T-helper 1 cell treated with Interleukin-12 subunit alpha and Interleukin-12 subunit beta and Interleukin-4 antibody, amounts not matched to agents 30 ng/mL and 1 ng/mL, for 36 hours (primary cell): Measurements from ENCODE around the gene IFIT5. TPM values are rescaled to one million over a fixed set of nuclear protein-coding genes. Genes with fewer than 3 reads are reported as not detected.
"Not testable (repeated sequence)": the region's sequence is repeated elsewhere in the genome, so short reads cannot be mapped to it uniquely, and the experiment has no call there.

Experiments used
- intact Hi-C: fragments of 100-400 bp; cut with micrococcal nuclease; formaldehyde crosslinking; loops from one replicate; pipeline ENCODE4 v1.15.1; 2024
- total RNA-seq: library from RNA; stranded (reverse); gene quantifications from 2 replicates; pipeline ENCODE4 v1.2.3, GENCODE V29; 2022

Gene IFIT5
- total RNA-seq, 1 donor from 2014 or later, result 32.1 TPM

GRCh38 chr10:89421018-89421476 is 6.7 kb downstream of the IFIT5 start:
- intact Hi-C loops, result no loop called here

GRCh38 chr10:89425000-89425399 is 10.6 kb downstream of the IFIT5 start:
- intact Hi-C loops, result loop anchor here (5.0 kb wide), 1 partner anchor 712 kb away; no protein-coding TSS in a partner anchor

GRCh38 chr10:89426230-89426868 is 12.0 kb downstream of the IFIT5 start:
- intact Hi-C loops, result loop anchor here (1.0 to 5.0 kb wide), 2 partner anchors 138 to 711 kb away; no protein-coding TSS in a partner anchor

- intact Hi-C loops, result loop anchor here (5.0 kb wide), 1 partner anchor 710 kb away; no protein-coding TSS in a partner anchor
Observed at GRCh38 chr10:89427629-89428028, 13.3 kb downstream of the IFIT5 start.

- intact Hi-C loops, result loop anchor here (5.0 kb wide), 1 partner anchor 708 kb away; no protein-coding TSS in a partner anchor
Observed at GRCh38 chr10:89428877-89429276, 14.5 kb downstream of the IFIT5 start.

GRCh38 chr10:89431977-89432376 is 17.6 kb downstream of the IFIT5 start:
- intact Hi-C loops, result no loop called here

- intact Hi-C loops, result no loop called here
Observed at GRCh38 chr10:89438525-89438924, 24.2 kb downstream of the IFIT5 start.

- intact Hi-C loops, result no loop called here
Observed at GRCh38 chr10:89440226-89441009, 26.1 kb downstream of the IFIT5 start.

GRCh38 chr10:89442289-89442688 is 27.9 kb downstream of the IFIT5 start:
- intact Hi-C loops, result no loop called here

GRCh38 chr10:89444819-89445218 is 30.5 kb downstream of the IFIT5 start:
- intact Hi-C loops, result not testable (repeated sequence)

- intact Hi-C loops, result no loop called here
Observed at GRCh38 chr10:89450901-89451300, 36.5 kb downstream of the IFIT5 start.

- intact Hi-C loops, result no loop called here
Observed at GRCh38 chr10:89452193-89452592, 37.8 kb downstream of the IFIT5 start.

- intact Hi-C loops, result no loop called here
Observed at GRCh38 chr10:89454561-89455347, 40.4 kb downstream of the IFIT5 start.

- intact Hi-C loops, result no loop called here
Observed at GRCh38 chr10:89458291-89458690, 43.9 kb downstream of the IFIT5 start.

- intact Hi-C loops, result no loop called here
Observed at GRCh38 chr10:89458784-89459183, 44.4 kb downstream of the IFIT5 start.

GRCh38 chr10:89463846-89464537 is 49.6 kb downstream of the IFIT5 start:
- intact Hi-C loops, result no loop called here

- intact Hi-C loops, result no loop called here
Observed at GRCh38 chr10:89465196-89465595, 50.8 kb downstream of the IFIT5 start.

GRCh38 chr10:89466599-89467035 is 52.2 kb downstream of the IFIT5 start:
- intact Hi-C loops, result no loop called here

GRCh38 chr10:89468191-89468965 is 54.0 kb downstream of the IFIT5 start:
- intact Hi-C loops, result no loop called here

GRCh38 chr10:89469517-89469916 is 55.1 kb downstream of the IFIT5 start:
- intact Hi-C loops, result no loop called here
